SU-DHL-6 (cell line): ENCODE data around the gene WDR93.

Experiments
- H2AFZ ChIP-seq: fragments of 200-600 bp; sonication (generic); 2 replicates; pipeline ENCODE4 v1.6.1; 2014; ENCODE audit warnings: low read depth, mild to moderate bottlenecking, moderate library complexity, mixed read lengths, antibody characterized with exemption, low read length; ENCODE audit not compliant: severe bottlenecking
- H3F3A ChIP-seq: fragments of 200-600 bp; shearing (Covaris generic); 2 replicates; pipeline ENCODE4 v1.6.0; 2016; ENCODE audit warnings: antibody characterized with exemption, mild to moderate bottlenecking; ENCODE audit not compliant: insufficient read depth
- H3K27ac ChIP-seq: fragments of 200-600 bp; sonication (generic); 2 replicates; pipeline ENCODE4 v1.5.1; 2016; ENCODE audit warnings: low read depth, mild to moderate bottlenecking, low read length, moderate library complexity, mixed read lengths
- H3K27me3 ChIP-seq: fragments of 200-600 bp; sonication (generic), shearing (Covaris generic); 2 replicates; pipeline ENCODE4 v1.6.0; 2014; ENCODE audit warnings: mild to moderate bottlenecking, low read length
- H3K36me3 ChIP-seq: fragments of 200-600 bp; sonication (generic); 2 replicates; pipeline ENCODE4 v1.6.1; 2014; ENCODE audit warnings: mild to moderate bottlenecking, low read length, mixed read lengths
- H3K4me2 ChIP-seq: fragments of 300-600, 200-600 bp; shearing (Covaris generic), sonication (generic); 2 replicates; pipeline ENCODE4 v1.6.0; 2014; ENCODE audit warnings: low read length, low read depth, mild to moderate bottlenecking; ENCODE audit not compliant: poor library complexity, severe bottlenecking
- H3K4me3 ChIP-seq: fragments of 200-600 bp; sonication (generic); 2 replicates; pipeline ENCODE4 v1.5.1; 2014; ENCODE audit warnings: antibody characterized with exemption, low read length, mild to moderate bottlenecking, mixed read lengths; ENCODE audit not compliant: insufficient read depth, poor library complexity, severe bottlenecking
- H3K79me2 ChIP-seq: fragments of 200-600 bp; sonication (generic); 2 replicates; pipeline ENCODE4 v1.6.1; 2014; ENCODE audit warnings: mild to moderate bottlenecking, low read length, moderate library complexity; ENCODE audit not compliant: insufficient read depth
- H3K9ac ChIP-seq: fragments of 200-600 bp; sonication (generic); 2 replicates; pipeline ENCODE4 v1.7.0; 2014; ENCODE audit warnings: mild to moderate bottlenecking, low read length
- H3K9me2 ChIP-seq: fragments of 200-600 bp; sonication (generic); replicated peaks from 2 replicates; pipeline ENCODE4 v1.6.1; 2014; ENCODE audit warnings: low read length; ENCODE audit not compliant: insufficient read depth
- H3K9me3 ChIP-seq: fragments of 200-600 bp; sonication (generic); 2 replicates; pipeline ENCODE4 v1.6.1; 2014; ENCODE audit warnings: low read length, mixed read lengths; ENCODE audit not compliant: insufficient read depth
- H4K20me1 ChIP-seq: fragments of 200-600 bp; sonication (generic); 2 replicates; pipeline ENCODE4 v1.6.1; 2014; ENCODE audit warnings: low read depth, mild to moderate bottlenecking, antibody characterized with exemption, low read length, moderate library complexity, mixed read lengths
- EZH2phosphoT487 ChIP-seq: fragments of 200-600 bp; sonication (generic), shearing (Covaris generic); conservative IDR thresholded peaks from 2 replicates; pipeline ENCODE4 v1.6.1; 2018; ENCODE audit warnings: mild to moderate bottlenecking, antibody characterized with exemption, low read length, moderate library complexity, mixed read lengths
- TF ChIP-seq, protein P1 (sequence below): fragments of 200-600 bp; sonication (generic); IDR thresholded peaks from one replicate; pipeline ENCODE4 v1.5.1; 2017; ENCODE audit warnings: antibody characterized with exemption, mild to moderate bottlenecking, low read length, moderate library complexity; ENCODE audit not compliant: insufficient read depth, poor library complexity, severe bottlenecking

The WDR93 gene

GRCh38 chr15:89758283-89758682, 67.7 kb downstream of the WDR93 start:
- Histone ChIP-seq H3K27me3 (no peaks in the 10 kb centered on the region), H3K9me3 (no peaks in the 10 kb centered on the region), H2AFZ (no peak overlapping the region), H3K36me3 (no peaks in the 10 kb centered on the region), H3F3A (no peaks in the 10 kb centered on the region), H3K79me2 (no peaks in the 10 kb centered on the region), H3K9ac (no peak overlapping the region), H3K9me2 (no peaks in the 10 kb centered on the region), H3K27ac (no peak overlapping the region), H3K4me2 (no peak overlapping the region), H4K20me1 (no peaks in the 10 kb centered on the region), H3K4me3 (no peak overlapping the region)
- no peak for TF ChIP-seq EZH2phosphoT487
- TF ChIP-seq, protein P1, sequence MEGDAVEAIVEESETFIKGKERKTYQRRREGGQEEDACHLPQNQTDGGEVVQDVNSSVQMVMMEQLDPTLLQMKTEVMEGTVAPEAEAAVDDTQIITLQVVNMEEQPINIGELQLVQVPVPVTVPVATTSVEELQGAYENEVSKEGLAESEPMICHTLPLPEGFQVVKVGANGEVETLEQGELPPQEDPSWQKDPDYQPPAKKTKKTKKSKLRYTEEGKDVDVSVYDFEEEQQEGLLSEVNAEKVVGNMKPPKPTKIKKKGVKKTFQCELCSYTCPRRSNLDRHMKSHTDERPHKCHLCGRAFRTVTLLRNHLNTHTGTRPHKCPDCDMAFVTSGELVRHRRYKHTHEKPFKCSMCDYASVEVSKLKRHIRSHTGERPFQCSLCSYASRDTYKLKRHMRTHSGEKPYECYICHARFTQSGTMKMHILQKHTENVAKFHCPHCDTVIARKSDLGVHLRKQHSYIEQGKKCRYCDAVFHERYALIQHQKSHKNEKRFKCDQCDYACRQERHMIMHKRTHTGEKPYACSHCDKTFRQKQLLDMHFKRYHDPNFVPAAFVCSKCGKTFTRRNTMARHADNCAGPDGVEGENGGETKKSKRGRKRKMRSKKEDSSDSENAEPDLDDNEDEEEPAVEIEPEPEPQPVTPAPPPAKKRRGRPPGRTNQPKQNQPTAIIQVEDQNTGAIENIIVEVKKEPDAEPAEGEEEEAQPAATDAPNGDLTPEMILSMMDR, result no peak

GRCh38 chr15:89758981-89759380, 68.4 kb downstream of the WDR93 start:
- TF ChIP-seq, protein P1, result no peak
- Histone ChIP-seq H3K79me2 (no peaks in the 10 kb centered on the region), H3K9me3 (no peaks in the 10 kb centered on the region), H4K20me1 (no peaks in the 10 kb centered on the region), H3K4me2 (no peak overlapping the region), H3K27me3 (no peaks in the 10 kb centered on the region), H3K9me2 (no peaks in the 10 kb centered on the region), H3K27ac (no peak overlapping the region), H3F3A (no peaks in the 10 kb centered on the region), H2AFZ (no peak overlapping the region), H3K4me3 (no peak overlapping the region), H3K36me3 (no peaks in the 10 kb centered on the region), H3K9ac (no peak overlapping the region)

GRCh38 chr15:89759835-89760234, 69.2 kb downstream of the WDR93 start:
- H3K27me3 ChIP-seq, result no peaks in the 10 kb centered on the region
- no peak overlapping the region for H3K27ac ChIP-seq
- H3K4me2 ChIP-seq, result no peak overlapping the region
- no peaks in the 10 kb centered on the region for H4K20me1 ChIP-seq
- no peaks in the 10 kb centered on the region for H3K9me3 ChIP-seq
- H3K9me2 ChIP-seq, result no peaks in the 10 kb centered on the region
- H3K36me3 ChIP-seq, result no peaks in the 10 kb centered on the region
- H3F3A ChIP-seq, result no peaks in the 10 kb centered on the region
- H3K9ac ChIP-seq, result no peak overlapping the region
- H3K4me3 ChIP-seq, result no peak overlapping the region
- no peak overlapping the region for H2AFZ ChIP-seq
- TF ChIP-seq, protein P1, result no peak
- no peak for TF ChIP-seq EZH2phosphoT487
- H3K79me2 ChIP-seq, result no peaks in the 10 kb centered on the region
